Erythroblast (primary cell): ENCODE data around the gene NDNF.

ENCODE experiments used
- GATA1 ChIP-seq: IDR thresholded peaks from 2 replicates; pipeline ENCODE4 v1.6.1; 2011; ENCODE audit warnings: low read depth, mild to moderate bottlenecking, control low read depth, low read length, moderate library complexity
- POLR2A ChIP-seq: IDR thresholded peaks from 2 replicates; pipeline ENCODE4 v1.6.1; 2011; ENCODE audit warnings: mild to moderate bottlenecking, low read length

GRCh38 chr4:121072224-121073003 lies at the start of gene NDNF:
- TF ChIP-seq POLR2A (no peak), GATA1 (no peak)
